Smooth muscle cell of the brain vasculature (primary cell): ENCODE results near the gene GPX4.

ENCODE experiments used
- DNase-seq: peaks from one replicate; pipeline ENCODE4 v3.0.0-alpha.2; 2012; ENCODE audit warnings: low read depth, low spot score

GPX4 gene

DNA sequence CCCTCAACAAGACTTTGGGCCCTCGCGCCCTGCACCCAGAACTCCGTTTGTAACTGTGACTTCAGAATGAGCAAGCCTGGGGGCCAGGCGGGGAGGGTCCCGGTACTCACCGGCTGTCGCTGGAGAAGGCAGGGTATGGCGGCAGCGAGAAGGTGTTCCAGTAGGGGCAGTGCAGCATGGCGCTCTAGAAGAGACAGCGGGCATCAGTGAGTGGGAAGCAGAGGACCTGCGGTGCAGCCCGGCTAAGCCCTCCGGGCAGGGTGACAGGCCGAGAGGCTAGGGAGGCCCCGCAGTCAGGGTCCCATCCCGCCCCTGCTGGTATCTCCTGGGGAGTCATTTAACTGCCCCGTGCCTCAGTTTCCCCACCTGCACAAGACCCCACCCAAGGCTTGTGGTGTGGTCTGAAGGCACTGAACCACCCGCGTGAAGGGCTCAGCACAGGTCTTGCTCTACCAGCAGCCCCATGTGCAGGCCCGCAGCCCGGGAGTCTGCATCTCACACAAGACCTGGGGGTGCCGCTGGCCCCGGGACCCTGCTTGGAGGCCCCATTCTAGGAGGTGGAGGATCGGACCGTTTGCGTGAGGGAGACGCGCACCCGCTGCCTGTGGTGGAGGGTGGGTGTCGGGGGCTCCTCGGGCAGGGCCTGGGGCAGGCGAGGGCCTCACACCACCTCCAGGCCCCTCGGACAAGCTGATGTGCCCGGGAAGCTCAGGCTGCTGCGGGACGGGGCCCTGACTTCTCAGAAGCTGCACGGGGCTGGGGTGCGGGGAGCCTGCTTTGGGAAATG, 45.7 kb downstream of the GPX4 start:
- no peak for DNase-seq

DNA sequence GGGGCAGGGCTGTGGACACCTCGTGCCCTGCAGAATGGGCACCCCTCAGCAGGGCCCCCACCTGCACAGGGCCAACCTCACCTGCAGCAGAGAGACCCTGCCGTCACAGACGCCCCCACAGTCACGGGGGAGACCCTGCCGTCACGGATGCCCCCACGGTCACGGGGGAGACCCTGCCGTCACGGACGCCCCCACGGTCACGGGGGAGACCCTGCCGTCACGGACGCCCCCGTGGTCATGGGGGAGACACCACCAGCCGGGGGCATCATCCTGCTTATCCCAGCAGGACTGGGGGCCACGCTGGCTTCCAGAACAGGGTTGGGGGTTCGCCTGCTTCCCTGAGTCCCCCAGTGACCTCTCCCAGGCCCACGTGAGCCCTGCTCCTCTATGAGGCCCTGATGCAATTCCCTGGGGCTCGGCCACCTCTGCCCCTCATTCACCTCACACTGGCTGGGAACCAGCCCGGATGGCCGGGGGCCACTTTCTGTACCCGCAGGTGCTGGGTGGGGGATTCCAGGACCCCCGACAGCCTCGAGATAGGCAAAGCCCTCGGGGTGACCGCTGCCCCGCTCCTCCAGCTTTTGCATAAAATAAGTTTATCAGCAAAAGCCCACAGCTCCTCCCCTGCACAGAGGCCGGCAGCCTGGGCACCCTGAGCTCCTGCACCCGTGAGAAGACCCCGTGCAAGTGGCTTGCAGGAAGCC, 46.7 kb downstream of the GPX4 start:
- no peak for DNase-seq

DNA sequence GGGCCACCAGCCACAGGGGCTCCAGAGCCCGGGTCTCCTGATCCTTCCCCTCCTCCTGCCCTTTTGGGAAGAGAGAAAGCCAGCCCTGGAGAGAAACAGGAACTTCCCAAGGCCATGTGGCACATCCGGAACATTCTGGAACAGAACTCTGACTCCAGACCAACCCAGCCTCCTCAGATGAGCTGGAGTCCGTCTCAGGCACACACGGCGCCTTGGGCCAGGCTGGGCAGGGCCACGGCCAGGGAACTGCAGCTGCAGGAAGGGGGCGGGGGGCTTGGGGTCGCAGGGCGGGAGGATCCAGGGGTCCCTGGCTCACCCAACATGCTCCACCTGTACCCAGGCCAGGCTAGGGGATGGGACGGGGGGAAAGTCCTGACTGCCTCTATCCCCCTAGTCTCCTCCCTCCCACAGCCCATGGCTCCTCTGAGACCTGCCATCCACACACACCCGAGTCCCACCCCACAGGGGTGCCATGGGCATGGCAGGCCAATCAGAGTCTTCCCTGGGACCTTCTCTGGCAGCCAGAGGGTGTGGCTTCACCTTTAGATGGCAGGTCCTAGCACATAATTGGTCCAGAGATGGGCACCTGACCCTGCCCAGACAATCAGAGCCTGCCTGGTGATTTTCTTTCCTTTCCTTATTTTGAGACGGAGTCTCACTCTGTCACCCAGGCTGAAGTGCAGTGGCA, 47.4 kb downstream of the GPX4 start:
- no peak for DNase-seq

DNA sequence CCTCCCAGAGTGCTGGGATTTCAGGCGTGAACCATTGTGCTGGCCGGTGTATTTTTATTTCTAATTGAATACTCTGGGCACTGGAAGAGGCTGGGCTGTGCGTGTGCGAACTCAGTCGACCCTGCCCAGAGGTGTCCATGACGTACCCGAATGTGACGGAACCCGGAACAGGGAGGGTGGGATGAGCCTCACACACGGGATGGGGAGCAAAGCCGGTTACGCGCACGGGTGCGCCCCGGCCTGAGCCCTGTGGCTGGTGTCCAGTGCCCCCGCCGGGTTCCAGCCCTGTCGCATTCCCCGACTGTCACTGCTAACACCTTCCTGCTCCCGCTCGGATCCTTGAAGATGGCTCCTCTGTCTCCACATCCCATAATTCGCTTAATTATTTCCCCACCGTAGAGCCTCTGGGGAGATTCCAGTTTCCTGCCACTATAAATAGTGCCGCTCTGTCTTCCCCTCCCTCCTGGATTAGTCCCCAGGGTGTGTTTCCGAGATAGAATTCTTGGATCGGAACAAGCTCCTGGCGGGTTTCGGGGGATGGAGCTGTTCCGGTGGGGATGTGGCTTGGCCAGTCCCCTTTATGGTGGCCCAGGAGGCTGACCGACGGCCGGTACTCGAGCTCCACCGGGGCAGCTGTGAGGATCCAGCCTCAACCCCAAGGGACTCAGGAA, 48.3 kb downstream of the GPX4 start:
- no peak for DNase-seq

DNA sequence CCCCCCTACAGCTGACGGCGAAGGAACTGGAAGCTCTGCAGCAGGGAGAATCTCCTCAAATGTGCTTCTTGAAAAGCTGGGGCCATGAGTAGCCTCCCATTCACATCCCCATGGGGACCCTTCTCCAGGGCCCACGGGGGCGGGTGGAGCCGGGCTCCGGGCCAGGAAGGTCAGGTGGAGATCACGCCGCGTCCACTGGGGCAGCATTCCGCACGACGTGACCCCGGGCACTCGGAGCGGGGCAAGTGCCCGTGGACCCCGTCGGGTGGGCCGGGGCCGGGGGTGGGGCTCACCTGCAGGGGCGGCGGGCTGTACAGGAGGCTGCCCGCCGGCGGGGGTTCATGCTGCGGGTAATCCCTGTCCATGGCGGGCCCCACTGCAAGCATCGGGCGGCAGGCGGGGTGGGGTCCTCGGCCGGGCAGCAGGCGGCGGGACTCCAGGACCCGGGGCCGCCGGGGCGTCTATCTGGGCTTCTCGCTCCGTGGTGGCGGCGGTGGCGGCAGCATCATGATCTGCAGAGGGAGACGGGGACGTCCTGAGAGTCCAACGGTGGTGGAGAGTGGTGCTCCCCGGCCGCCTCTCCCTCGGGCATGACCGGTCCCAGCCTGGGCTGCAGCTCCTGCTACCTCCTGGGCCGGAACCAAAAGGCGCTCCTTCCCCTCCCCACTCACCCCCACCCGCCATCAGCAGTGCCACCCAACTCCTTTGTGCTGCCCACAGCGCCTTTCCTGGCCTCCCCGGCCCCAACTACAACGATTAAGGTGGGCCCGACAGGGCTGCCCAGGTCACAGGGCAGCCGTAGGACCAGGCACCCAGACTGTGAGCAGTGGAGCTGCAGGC, 50.3 kb downstream of the GPX4 start:
- no peak for DNase-seq

DNA sequence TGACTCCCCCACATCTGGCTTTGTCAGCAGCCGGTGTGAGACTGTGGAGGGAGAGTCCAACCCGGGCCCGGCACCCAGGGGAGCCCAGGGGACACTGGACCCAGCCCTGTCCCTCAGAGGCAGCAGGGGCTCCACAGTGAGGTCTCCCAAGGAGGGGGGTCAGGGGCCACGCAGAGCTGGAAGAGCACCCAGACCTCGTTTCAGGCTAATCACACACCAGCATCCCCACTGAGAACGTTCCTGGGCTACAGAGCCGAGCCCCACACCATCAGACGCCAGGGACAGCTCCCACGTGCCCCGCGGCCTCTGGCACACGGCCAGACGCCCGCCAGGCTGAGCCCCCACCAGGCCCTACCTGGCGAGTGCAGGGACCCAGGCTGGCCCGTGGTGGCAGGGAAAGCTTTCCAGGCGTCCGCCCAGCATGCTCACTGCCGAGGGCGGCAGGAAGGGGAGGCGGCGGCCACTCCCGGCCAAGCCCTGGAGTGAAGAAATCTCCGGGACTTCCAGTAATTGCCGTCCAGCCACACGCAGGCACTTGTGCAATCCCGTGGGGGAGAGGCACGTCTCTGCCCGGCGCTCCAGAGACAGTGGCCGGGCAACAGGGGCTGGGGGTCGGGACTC, 51.0 kb downstream of the GPX4 start:
- DNase-seq: no peak

DNA sequence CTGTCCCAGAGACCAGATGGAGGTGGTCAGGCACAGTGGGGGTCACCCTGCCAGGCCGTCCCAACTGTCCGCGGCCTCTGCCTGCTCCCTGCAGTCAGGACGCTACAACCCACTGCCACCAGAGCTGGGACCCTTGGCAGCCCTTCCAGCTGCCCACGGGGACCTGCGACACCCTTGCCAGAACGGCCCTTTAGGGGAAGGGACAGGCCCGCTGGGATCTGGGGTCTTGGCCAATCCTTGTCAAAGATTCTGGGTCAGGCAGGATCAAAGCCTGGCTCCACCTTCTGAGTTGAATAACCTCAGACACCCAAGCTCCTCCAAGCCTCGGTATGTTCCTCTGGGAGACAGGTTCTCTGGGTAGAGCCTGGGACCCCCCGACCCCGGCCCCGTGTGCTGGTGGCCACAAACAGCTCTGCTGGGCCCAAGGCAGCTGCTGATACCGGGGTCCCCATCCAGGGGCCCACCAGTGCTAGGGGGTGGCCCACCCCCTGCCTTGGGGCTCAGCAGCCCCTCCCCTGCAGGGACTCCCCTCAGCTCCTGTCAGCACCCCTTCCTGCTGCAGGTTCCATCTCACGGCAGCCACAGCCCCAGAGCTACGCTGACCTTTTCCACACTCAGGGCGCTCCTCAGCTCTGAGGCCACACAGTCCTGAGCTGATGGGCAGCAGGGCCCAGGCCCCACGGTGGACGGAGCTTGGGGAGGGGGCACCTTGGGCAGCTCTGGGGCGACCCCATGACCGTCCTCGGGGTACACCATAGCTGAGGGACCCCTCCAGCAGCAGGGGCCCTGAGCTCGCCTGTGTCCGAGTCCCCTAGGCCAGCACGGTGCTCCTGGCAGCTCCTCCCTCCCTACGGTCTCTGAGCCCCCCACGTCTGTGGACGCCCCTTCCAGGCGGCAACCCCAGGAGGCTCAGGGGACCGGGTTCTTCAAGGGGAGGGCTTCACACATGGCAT, 51.8 kb downstream of the GPX4 start:
- DNase-seq: no peak
